CD4-positive, alpha-beta T cell treated with Interleukin-1 beta for 1 hour (primary cell): Measurements from ENCODE around the gene SLC25A20.
"Not testable (repeated sequence)": the region's sequence is repeated elsewhere in the genome, so short reads cannot be mapped to it uniquely, and the experiment has no call there.

Experiments
- DNase-seq, 2 donors: peaks; one replicate each; pipeline ENCODE4 v3.0.0-alpha.2; 2020 to 2022

SLC25A20 gene

GRCh38 chr3:48845170-48845569 is 53.5 kb downstream of the SLC25A20 start:
- DNase-seq, result no peak

- no peak for DNase-seq
Measured at GRCh38 chr3:48837163-48837562, 61.5 kb downstream of the SLC25A20 start.

GRCh38 chr3:48835650-48836366 is 62.9 kb downstream of the SLC25A20 start:
- DNase-seq, result no peak

- no peak for DNase-seq
Measured at GRCh38 chr3:48832684-48833083, 66.0 kb downstream of the SLC25A20 start.

- DNase-seq, result no peak
Measured at GRCh38 chr3:48830715-48831114, 68.0 kb downstream of the SLC25A20 start.

- not testable (repeated sequence) for DNase-seq
Measured at GRCh38 chr3:48829525-48829924, 69.2 kb downstream of the SLC25A20 start.

GRCh38 chr3:48827874-48828273 is 70.8 kb downstream of the SLC25A20 start:
- not testable (repeated sequence) for DNase-seq

GRCh38 chr3:48826451-48826850 is 72.2 kb downstream of the SLC25A20 start:
- DNase-seq, result no peak

DNA sequence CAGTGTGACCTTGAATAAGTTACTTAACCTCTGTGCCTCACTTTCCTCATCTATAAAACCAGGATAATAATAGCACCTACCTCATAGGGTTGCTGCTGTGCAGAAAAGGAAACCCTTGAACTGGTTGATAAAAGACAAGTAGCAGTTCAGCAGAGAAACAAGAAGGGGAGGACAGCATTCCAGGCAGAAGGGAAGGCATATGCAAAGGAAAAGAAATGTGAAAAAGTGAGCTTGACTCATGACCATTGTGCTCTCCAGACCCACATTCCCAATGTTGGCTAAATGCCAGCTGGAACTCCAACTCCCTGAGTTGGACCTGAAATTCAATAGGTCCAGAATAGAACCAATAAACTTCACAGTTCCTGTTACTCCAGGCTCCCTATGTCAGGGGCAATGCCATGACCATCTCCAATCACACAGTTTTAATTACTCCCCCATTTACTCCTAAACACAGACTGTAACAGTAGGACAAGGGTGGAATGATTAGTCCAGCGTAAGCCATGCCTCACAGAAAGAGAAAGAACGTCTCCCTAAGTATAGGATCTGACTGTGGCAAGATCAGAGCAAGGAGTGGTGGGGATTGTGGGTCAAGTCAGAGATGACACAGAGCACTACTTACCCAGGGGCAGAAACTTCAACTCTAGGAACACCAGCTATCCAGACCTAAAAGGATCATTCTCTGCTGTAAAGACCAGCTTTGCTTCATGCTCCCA is 77.9 kb downstream of the SLC25A20 start:
- no peak for DNase-seq

DNA sequence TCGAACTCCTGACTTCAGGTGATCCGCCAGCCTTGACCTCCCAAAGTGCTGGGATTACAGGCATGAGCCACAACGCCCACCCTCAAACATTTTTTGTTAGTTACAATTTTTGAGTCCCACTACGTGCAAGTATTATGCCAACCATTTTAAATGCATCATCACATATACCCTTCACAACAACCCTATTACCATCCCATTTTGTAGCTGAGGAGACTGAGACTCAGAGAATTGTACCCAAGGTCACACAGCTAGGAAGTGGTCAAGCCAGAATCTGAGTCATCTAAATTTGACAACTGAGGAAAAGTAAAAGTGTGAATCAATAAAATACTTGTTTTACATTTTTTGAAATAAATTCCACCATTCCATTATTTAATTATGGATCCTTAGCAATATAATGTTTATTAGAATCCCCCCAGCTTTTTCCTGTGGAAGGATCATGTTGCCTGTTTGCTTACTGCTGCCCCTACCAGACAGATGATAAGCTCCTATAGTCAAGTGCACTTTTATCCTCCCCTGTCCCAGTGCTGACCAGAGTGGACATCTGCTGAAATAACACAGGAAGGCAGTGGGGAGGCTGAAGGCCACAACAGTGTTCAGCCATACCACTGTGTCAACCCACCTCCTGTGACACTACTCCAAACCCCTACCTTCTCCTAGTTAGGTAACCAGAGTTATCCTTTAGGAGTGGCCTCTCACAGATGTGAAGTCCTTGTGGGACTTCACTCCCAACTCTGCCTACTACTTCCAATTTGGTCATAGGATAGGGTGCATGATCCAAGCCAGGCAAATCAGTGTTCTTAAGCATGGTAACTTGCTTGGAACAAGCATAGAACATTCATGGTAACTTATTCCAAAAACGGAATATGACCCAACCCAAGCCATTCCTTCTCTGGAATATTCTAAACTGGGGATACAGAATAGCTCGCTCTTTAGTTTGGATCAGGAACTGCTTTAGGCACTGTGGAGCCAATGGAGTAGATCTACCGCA is 79.2 kb downstream of the SLC25A20 start:
- DNase-seq, result no peak

GRCh38 chr3:48811524-48811923 is 87.2 kb downstream of the SLC25A20 start:
- no peak for DNase-seq
